HEK293 (cell line): Measurements from ENCODE around the gene EXOC3L2.

Source experiments
- CTCF ChIP-seq: fragments of 450-650 bp; formaldehyde crosslinking; IDR thresholded peaks from 2 replicates; pipeline ENCODE4 v1.5.1; 2016; ENCODE audit warnings: missing biosample characterization, missing genetic modification characterization
- GLI4 ChIP-seq: fragments of 450-650 bp; formaldehyde crosslinking; IDR thresholded peaks from 2 replicates; pipeline ENCODE4 v1.5.1; 2016; ENCODE audit warnings: missing biosample characterization, missing genetic modification characterization
- HOXA7 ChIP-seq: sonication (generic); formaldehyde crosslinking; IDR thresholded peaks from 2 replicates; pipeline ENCODE4 v1.8.1; 2022; ENCODE audit warnings: missing genetic modification reagents, borderline replicate concordance
- KLF1 ChIP-seq: fragments of 450-650 bp; formaldehyde crosslinking; IDR thresholded peaks from 2 replicates; pipeline ENCODE4 v1.5.1; 2016; ENCODE audit warnings: missing biosample characterization, missing genetic modification characterization
- KLF7 ChIP-seq: fragments of 450-650 bp; formaldehyde crosslinking; IDR thresholded peaks from 2 replicates; pipeline ENCODE4 v1.5.1; 2016; ENCODE audit warnings: missing biosample characterization, missing genetic modification characterization, borderline replicate concordance
- KLF9 ChIP-seq: fragments of 450-650 bp; formaldehyde crosslinking; IDR thresholded peaks from 2 replicates; pipeline ENCODE4 v1.5.1; 2016; ENCODE audit warnings: missing biosample characterization, missing genetic modification characterization, low read depth
- ZBTB11 ChIP-seq: fragments of 450-650 bp; formaldehyde crosslinking; conservative IDR thresholded peaks from 2 replicates; pipeline ENCODE4 v1.5.1; 2016; ENCODE audit warnings: low read depth, missing biosample characterization, missing genetic modification characterization
- ZFHX2 ChIP-seq: fragments of 450-650 bp; formaldehyde crosslinking; conservative IDR thresholded peaks from 2 replicates; pipeline ENCODE4 v1.5.1; 2016; ENCODE audit warnings: missing biosample characterization, missing genetic modification characterization
- ZFP3 ChIP-seq: fragments of 450-650 bp; formaldehyde crosslinking; IDR thresholded peaks from 2 replicates; pipeline ENCODE4 v1.5.1; 2016; ENCODE audit warnings: low read depth, missing biosample characterization, missing genetic modification characterization
- ZNF10 ChIP-seq: fragments of 450-650 bp; formaldehyde crosslinking; IDR thresholded peaks from 2 replicates; pipeline ENCODE4 v1.5.1; 2017; ENCODE audit warnings: missing biosample characterization, missing genetic modification characterization
- ZNF114 ChIP-seq: fragments of 450-650 bp; formaldehyde crosslinking; IDR thresholded peaks from 2 replicates; pipeline ENCODE4 v1.5.0; 2017; ENCODE audit warnings: missing biosample characterization, missing genetic modification characterization
- ZNF169 ChIP-seq: fragments of 450-650 bp; formaldehyde crosslinking; IDR thresholded peaks from 2 replicates; pipeline ENCODE4 v1.5.1; 2016; ENCODE audit warnings: missing biosample characterization, missing genetic modification characterization
- ZNF184 ChIP-seq: fragments of 450-650 bp; IDR thresholded peaks from 2 replicates; pipeline ENCODE4 v1.5.1; 2018; ENCODE audit warnings: missing biosample characterization, mild to moderate bottlenecking, missing genetic modification characterization
- ZNF221 ChIP-seq: fragments of 450-650 bp; formaldehyde crosslinking; IDR thresholded peaks from 2 replicates; pipeline ENCODE4 v1.5.1; 2017; ENCODE audit warnings: missing biosample characterization, missing genetic modification characterization, borderline replicate concordance
- ZNF280C ChIP-seq: fragments of 450-650 bp; formaldehyde crosslinking; IDR thresholded peaks from 2 replicates; pipeline ENCODE4 v1.5.1; 2016; ENCODE audit warnings: missing biosample characterization, missing genetic modification characterization
- ZNF341 ChIP-seq: fragments of 450-650 bp; formaldehyde crosslinking; IDR thresholded peaks from 2 replicates; pipeline ENCODE4; 2016; ENCODE audit warnings: low read depth, missing biosample characterization, missing genetic modification characterization
- ZNF544 ChIP-seq: fragments of 450-650 bp; formaldehyde crosslinking; IDR thresholded peaks from 2 replicates; pipeline ENCODE4 v1.5.0; 2017; ENCODE audit warnings: missing biosample characterization, missing genetic modification characterization
- ZNF549 ChIP-seq: fragments of 450-650 bp; IDR thresholded peaks from 2 replicates; pipeline ENCODE4 v1.5.1; 2018; ENCODE audit warnings: missing biosample characterization, missing genetic modification characterization, mild to moderate bottlenecking, inconsistent platforms, moderate library complexity
- ZNF623 ChIP-seq: fragments of 450-650 bp; formaldehyde crosslinking; IDR thresholded peaks from 2 replicates; pipeline ENCODE4 v1.5.1; 2016; ENCODE audit warnings: missing biosample characterization, missing genetic modification characterization
- ZNF707 ChIP-seq: fragments of 450-650 bp; formaldehyde crosslinking; IDR thresholded peaks from 2 replicates; pipeline ENCODE4 v1.5.1; 2016; ENCODE audit warnings: missing biosample characterization, missing genetic modification characterization
- ZSCAN4 ChIP-seq: fragments of 450-650 bp; formaldehyde crosslinking; IDR thresholded peaks from 2 replicates; pipeline ENCODE4 v1.5.1; 2017; ENCODE audit warnings: missing biosample characterization, missing genetic modification characterization

EXOC3L2 gene

GRCh38 chr19:45178262-45179071 lies 66.7 kb downstream of the EXOC3L2 start, which contains the start of gene BLOC1S3 (continued):
- TF ChIP-seq ZNF623 (tag by site-specific recombination), result no peak
- peak; percentile 56; the same call in 1 of the 2 replicates for TF ChIP-seq ZFHX2 (tag by site-specific recombination)
- TF ChIP-seq KLF1 (tag by site-specific recombination), result peak; percentile 62
- TF ChIP-seq ZNF169 (tag by site-specific recombination), result no peak
- no peak for TF ChIP-seq ZNF544 (tag by site-specific recombination)
- no peak for TF ChIP-seq ZFP3 (tag by site-specific recombination)
- 0 out of 2 replicates have a peak, but pooled peaks have one; percentile 13 for TF ChIP-seq ZNF10 (tag by site-specific recombination)
- TF ChIP-seq ZBTB11, result 0 out of 2 replicates have a peak, but pooled peaks have one; percentile 10
- TF ChIP-seq KLF9 (tag by site-specific recombination), result peak; percentile 89
- TF ChIP-seq ZNF707 (tag by site-specific recombination), result no peak
- no peak for TF ChIP-seq ZNF280C (tag by site-specific recombination)
- peak; percentile 36; the same call in 1 of the 2 replicates for TF ChIP-seq KLF7 (tag by site-specific recombination)
- TF ChIP-seq ZNF341 (tag by site-specific recombination), result peak; percentile 99
- TF ChIP-seq ZNF184, result no peak
- TF ChIP-seq HOXA7 (CRISPR knock-in tag), result no peak
- TF ChIP-seq GLI4 (tag by site-specific recombination), result no peak
- no peak for TF ChIP-seq ZSCAN4 (tag by site-specific recombination)
- no peak for TF ChIP-seq ZNF114
- TF ChIP-seq ZNF221 (tag by site-specific recombination), result no peak
- TF ChIP-seq ZNF549 (tag by site-specific recombination), result no peak
- TF ChIP-seq CTCF (tag by site-specific recombination), result peak; percentile 97
